GM18873 (cell line): ENCODE data around the gene RASSF10.

Source experiments
- ATAC-seq: cut with Tn5 transposase; IDR thresholded peaks from one replicate; pipeline ENCODE4 v1.9.1; 2021; ENCODE audit warnings: mild to moderate bottlenecking, moderate library complexity, moderate number of reproducible peaks; ENCODE audit not compliant: unreplicated experiment, low FRiP score

The RASSF10 gene

DNA sequence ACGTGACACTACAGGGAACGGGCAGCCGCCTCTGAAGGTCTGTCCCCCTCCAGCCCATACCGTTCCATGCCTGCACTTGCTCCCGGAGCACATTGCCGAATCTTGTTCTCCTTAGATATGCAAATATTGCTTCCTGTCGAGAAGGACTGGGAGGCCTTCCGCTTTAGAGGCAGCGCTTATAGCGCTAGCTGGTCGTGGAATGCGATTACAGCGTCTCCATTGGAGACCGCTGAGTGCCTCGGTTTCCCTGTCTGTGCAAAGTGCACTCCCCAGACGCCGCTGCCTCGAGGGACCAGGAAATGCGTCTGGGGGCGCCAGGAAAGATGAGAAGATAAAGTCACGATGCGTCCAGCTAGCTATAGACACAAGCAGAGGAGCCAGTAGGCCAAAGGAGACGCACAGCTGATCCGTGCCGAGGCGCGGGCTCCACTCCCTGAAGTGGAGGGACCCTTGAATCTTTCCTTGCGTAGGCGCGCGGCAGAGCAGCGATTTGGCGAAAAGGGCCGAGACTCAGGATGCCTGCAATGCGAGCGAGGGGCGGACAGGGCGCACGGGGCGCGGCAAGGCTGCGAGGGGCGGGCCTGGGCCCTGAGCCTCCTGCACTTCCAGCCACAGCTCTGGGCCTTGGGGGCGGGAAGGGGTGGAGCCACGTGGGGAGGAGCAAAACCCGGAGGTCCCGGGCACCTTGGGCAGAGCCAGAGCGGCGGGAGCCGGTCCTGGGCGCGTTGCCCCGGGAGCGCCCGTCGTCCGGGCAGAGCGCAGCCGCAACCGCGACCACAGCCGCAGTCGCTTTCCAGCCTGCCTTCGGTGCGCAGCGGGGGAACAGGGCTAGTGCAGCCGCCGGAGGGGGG, at the start of gene RASSF10:
RASSF10 (plus strand) TSS at position 692 of the 851 bp plus-strand sequence. CDS start 261 bp downstream, outside the sequence.
- no peak for ATAC-seq

DNA sequence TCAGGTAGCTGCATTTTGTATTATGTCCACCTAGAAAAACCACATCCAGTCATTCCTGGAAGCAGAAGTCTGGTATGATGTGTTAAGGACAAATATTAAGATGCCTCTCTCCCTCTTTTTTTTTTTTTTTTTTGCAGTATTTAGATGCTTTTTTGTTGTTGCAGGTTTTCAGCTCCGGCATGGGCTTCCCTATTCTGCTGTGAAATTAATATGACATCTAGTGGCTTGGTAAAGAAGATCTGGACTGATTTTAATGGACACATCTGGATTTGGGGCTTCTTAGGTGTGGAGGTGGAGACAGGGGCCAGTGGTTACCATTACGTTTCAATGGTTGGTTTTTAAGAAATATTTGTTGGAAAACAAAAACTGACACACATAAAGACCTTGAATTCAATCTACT, 47.5 kb upstream of the RASSF10 start:
- ATAC-seq: no peak

DNA sequence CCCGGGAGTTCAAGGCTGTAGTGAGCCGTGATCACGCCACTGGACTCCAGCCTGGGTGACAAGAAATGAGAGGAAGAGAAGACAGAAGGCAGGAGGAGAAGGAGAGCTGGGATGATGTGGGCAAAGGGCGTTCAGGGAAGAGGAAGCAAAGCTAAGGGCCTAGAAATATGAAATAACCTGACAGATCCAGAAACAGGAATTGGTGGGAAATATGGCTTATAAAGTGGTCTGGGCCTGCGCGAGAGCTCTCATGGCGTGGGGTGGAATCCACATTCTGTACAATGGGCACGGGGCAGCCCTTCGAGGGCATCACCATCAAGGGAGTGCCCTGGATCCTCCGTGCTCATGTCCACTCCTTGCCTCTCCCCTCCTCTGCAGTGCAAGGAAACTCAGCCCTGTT, 46.8 kb upstream of the RASSF10 start:
- no peak for ATAC-seq

DNA sequence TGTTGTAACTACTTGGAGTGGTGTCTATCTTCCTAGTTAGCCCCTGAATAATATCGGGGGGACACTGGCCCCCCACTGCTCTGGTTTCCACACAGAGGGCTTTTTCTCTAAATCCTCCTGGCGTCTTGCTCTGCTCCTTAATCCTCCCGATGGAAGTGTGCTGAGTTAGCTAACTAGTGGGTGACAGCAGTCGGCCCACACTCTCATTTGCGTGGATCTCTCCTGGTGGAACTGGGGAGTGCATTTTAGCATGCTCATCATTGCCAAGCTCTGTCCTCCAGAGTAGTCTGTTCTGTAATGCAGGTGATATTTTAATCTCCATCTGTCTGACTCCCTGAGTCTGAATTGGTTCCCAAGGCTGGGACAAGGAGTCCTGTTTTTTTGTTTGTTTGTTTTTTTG, 46.1 kb upstream of the RASSF10 start:
- no peak for ATAC-seq

DNA sequence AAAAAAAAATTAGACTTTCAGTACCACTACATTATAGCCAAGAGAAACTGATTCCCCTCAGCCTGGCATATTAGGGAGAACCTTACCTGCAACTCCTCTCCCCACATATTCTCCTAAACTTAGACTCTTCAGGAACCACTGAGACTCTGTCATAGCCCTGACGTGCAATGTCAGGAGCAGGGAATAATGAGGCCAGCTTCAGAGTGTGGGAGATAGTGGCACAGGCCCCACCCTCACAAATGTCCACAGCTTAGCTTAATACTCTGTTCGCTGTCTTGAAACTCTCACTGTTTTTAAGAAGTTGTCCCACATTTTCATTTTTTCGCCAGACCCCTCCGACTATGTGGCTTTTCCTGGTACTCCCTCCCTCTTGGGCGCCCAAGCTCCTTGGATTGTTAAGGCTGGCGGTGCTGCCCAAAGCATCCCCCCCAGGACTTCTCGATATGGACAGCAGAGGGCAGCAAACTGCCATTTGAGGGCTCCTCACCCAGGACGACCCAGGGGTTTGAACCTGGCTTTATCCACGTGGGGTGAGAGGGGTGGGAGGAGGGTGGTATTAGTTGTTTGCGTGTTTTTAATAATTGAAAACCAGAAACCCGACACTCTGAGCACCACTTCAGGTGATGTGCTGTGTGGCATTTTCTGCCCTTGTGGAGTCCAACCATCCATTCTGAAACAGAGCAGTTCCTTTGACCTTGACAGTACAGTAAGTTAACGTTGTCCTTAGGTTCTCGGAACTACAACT, 45.2 kb upstream of the RASSF10 start:
- ATAC-seq: no peak

DNA sequence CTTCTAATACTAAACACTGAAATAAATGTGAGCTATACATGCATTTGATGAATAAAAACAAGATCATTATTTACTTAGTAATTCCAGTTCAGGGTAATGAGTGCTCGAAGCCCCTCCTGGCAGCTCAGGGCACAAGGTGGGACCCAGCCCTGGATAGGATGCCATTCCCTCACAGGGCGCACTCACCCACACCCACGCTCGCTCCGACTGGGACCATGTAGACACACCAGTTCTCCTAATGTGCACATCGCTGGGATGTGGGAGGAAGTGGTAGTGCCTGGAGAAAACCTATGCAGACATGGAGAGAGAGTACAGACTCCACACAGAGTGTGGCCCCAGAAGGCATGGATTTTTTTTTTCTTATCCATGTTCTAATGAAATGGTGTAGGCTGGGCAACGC, 44.5 kb upstream of the RASSF10 start:
- ATAC-seq: no peak

DNA sequence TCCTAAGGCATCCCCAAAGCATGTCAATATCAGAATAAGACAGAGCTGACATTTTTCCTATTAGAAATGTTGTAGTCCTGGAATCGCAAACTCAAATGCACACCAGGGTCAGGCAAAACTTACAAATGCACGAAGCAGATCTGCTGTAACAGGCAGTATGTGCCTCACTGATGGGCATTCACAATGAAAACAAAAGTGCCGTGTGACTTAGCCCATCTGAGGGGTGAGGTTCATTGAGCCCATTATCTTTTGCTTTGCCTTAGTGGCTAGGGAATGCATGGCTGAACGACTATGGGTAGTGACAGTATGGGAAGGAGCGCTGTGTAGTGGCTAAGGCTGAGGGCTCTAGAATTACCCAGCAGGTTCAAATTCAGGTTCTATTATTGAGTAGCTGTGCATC, 43.1 kb upstream of the RASSF10 start:
- ATAC-seq: no peak

DNA sequence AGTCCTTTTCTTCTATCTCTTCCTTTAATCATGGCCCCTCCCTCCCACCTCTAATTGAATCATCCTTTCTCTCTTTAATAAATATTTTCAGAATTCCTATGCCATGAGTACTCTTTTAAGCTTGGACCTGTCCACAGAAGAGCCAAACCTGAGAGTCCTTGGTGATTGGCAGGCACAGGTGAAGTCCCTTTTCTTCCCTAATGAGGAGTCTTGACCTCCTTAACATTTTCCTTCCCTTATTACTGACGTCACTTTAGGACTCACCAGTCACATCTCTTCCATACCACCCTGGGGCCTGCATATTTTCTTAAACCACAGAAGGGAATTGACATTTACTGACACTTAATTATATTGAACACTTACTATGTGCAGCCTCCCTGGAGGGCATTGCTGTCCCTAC, 41.0 kb upstream of the RASSF10 start:
- no peak for ATAC-seq

DNA sequence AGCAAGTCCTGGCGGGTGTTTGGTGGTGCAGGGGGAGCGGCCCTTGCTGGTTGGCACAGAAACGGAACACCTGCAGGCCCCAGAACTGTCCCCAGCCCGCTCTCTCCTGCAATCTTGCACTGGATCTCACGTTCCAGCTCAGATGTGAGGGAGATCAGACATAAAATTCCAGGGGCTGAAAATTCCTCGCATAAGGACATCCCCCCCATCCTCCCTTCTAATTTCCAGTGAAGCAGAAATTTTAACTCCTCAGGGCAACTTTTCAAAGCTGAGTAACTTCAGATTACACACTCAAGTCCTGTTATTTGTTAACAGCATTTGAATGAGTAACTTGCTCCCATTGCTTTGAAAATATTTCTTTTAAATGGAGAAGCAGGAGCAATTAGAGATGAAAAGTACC, 40.3 kb upstream of the RASSF10 start:
- ATAC-seq: no peak

DNA sequence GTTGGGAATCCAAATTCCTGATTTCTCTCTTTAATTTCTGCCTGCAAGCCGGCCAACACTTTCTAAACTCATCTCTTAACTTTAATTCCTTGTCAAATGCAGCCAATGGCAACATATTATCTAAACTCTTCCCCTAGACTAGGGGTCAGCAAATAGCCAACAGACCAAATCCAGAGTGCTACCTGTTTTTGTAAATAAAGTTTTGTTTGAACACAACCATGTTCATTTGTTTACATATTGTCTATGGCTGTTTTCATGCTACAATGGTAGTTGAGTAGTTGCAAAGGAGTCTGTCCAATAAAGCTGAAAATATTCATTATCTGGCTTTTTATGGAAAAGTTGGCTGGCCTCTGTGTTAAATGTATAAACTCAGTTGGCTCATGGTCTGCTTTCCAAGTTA, 37.2 kb upstream of the RASSF10 start:
- ATAC-seq: no peak

DNA sequence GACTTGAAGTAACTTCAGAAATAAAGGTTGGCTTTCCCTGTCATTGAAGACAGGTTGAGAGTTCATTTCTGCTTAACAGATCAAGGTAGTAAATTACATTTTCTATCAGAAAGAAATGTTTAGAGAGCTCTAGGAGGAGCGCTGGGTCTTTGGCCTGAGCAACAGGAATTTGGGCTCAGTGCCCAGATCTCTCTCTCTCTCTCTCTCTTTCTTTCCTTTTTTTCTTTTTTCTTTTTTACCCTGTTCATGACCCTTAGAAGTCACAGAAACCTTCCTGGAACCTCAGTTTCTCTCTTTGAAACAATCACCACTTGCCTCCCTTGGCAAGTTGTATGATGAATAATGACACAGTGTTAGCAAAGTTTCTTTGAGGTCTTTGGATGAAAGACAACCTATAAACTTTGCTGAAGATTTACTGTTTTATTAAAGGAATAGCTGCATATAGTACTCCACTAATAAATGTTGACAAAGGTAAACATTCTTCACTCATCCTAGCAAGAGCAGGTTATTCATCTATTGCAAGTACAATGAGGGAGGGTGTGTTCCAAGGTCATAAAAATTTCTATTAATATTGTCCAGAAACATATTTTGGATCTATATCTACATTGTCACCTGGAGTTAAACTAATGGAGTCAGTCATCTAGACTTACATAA, 35.5 kb upstream of the RASSF10 start:
- no peak for ATAC-seq

DNA sequence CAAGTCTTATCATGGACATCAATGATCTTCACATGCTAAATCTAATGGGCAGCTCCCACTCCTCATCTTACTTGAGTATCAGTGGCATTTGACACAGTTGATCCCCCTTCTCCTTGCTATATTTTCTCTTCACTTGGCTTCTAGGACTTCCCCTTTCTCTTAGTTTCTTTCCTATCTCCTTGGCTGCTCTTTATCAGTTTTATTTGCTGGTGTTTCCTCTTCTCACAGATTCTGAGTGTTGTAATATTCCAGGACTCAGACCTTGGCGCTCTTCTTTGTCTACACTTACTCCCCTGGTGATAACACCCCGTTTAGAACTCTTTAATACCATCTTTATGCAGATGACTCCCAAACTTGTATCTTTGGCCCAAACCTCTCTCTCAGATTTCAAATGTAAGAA, 33.9 kb upstream of the RASSF10 start:
- ATAC-seq: no peak

DNA sequence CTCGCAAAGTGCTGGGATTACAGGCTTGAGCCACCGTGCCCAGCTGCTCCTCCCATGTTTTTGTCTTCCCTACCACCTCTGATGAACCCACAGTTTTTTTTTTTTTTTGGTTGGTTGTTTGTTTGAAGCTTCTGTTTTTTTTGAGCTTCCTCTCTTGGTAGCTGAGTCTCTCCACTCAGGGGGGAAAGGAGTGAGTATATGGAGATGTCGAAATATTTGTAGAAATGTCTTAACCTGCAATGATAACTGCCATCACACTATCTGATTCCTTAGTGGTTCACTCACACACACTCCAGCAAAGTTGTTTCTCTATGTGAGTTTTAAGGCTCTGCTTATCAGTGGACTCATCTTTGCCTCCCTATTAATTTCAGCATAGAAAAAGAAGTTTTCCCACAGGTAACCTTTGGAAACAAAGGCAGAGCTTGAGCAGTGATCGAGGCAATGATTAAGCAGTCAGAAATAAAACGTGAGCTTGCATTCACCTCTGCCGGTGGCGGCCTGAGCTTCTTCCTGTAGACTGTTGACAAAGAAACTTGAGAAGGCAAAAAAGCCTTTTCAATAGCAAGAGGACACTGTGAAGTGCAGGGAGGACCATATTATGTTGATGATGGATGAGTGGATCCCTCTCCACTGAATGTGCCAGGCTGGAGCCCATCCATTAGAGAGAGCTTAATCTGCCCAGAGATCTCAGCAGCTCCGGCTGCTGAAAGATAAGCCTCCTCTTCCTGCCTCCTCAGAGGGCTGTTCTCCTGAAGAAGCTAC, 29.0 kb upstream of the RASSF10 start:
- no peak for ATAC-seq

DNA sequence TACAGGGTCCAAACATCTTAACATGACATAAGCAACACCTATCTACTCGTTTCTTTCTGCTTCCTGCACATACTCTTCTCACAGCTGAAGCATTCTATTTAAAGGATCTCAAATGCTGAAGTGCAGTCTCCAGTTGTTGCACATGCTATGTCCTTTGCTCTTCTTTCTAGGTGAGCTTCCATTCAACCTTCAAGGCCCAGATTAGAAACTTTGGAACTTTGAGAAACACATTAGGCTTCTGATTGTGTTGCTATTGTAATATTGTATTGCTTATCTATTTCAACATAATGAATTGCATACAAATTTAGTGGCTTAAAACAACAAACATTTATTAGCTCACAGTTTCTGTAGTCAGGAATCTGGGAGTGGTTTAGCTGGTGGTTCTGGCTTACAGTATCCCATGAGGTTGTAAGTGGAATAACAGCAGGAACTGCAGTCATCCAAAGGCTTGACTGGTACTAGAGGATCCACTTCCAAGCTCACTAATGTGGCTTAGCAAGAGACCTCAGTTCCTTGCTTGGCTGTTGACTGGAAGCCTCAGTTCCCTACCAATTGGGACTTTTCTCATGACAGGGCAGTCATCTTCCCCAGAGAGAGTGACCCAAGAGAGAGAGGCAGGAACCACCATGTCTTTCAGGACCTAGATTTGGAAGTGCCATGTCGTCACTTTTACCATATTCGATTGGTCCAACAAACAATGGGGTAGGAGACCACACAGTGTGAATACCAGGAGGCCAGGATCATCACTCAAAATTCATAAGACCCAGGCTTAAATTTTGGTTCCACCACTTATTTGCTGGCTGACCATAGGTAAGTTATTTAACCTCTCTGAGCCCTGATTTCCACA, 27.2 kb upstream of the RASSF10 start:
- no peak for ATAC-seq

DNA sequence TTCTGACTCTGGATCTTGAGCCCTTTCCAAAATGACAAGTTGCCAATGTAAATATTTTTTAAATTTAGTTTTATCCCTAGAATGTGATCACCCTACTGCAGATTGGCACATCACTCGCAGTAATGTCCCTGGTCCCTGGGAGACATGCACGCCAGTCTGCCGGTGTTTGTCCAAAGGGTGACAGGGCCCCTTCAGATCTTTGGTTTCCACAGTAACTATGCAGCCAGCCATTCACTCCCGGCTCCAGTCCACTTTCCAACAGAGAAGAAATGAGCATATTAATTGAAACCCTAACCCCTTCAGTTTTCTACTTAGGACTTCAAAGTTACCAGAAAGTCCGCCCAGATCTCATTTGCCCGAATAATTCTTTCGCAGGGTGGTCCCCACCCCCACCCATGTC, 25.8 kb upstream of the RASSF10 start:
- no peak for ATAC-seq

DNA sequence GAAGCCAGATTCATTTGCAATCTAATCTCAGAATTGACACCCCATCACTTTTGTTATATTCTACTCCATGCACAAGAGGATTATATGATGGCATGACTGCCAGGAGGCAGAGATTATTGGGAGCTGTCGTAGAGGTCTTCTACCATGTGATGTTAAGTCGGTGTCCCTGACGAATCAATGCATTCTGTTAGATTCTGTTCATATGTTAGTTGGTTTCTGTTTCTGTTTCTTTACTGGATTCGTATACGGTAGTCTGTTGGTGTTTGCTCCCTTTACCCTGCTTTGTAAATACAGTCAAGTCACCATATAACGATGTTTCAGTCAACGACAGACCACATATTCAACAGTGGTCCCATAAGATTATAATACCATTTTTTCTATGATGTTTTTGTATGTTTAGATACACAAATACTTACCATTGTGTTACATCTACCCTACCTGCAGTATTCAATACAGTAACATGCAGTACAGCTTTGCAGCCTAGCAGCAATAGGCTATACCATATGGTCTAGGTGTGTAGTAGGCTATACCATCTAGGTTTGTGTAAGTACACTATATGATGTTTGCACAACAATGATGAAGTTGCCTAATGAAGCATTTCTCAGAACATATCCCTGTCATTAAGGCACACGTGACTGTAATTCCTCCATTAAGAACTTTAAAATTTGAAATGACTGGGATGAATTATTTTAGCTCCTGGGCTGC, 22.8 kb upstream of the RASSF10 start:
- no peak for ATAC-seq

DNA sequence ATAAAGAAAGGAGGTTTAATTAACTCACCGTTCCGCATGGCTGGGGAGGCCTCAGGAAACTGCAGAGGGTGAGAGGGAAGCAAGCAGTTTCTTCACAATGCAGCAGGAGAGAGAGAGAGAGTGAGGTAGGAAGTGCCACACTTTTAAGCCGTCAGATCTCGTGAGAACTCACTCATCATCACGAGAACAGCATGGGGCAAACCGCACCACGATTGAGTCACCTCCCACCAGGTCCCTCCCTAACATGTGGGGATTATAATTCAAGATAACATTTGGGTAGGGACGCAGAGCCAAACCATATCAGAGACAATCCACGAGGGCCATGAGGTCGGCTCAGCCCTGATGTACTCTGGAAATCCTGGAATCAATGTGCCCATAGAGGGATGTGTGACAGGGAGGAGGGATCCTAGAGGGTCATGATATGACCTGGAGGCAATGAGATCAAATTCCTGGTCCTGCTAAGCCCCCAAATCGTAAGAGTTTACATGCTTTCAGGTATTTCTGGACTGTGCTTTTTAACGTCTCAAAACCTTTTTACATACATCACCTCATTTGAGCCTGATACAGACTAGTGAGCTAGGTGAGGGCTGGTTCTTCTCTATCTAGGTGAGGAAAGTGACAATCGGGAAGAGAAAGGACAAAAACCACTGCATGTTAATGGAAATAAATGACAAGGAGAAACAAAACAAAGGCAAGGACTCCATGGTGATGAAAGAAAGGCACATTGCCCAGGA, 19.5 kb upstream of the RASSF10 start:
- ATAC-seq: no peak

DNA sequence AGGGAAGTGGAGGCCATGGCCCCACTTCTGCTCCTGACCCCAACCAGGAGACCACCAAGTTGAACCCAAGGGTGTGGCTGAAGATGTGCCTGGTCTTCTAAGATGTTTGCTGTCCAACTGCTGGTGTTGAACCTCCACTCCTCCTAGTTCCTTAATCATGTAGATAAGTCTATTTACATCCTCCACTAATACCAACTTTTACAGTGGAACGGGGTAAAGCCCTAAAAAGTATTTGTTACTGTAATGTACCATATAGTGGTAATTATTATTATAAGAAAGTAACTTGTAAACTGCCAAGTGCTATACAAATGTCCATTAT, 19.0 kb upstream of the RASSF10 start:
- no peak for ATAC-seq

DNA sequence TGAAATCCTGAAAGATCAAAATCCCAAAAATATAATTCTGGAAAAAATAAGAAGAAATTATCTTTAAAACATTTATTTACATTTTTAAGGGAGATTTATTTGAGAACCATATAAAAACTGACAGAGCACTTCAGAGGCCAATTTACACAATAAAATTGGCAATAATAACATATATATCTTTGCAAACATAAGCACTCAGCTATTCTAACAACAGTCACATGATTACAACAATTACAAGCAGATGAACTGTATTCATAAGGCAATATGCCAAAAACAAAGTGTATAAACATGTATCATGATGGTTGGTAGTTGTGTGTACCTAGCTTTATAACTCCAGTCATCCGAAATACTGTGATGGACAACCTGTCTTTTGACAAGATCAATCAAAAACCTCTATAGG, 17.7 kb upstream of the RASSF10 start:
- no peak for ATAC-seq
